HG03175 (cell line): ENCODE results near the gene LSMEM2.
"Not testable (repeated sequence)": the region's sequence is repeated elsewhere in the genome, so short reads cannot be mapped to it uniquely, and the experiment has no call there.

Experiments used
- ATAC-seq: cut with Tn5 transposase; IDR thresholded peaks from one replicate; pipeline ENCODE4 v1.9.1; 2021; ENCODE audit warnings: mild to moderate bottlenecking, moderate library complexity; ENCODE audit not compliant: unreplicated experiment

The LSMEM2 gene

DNA sequence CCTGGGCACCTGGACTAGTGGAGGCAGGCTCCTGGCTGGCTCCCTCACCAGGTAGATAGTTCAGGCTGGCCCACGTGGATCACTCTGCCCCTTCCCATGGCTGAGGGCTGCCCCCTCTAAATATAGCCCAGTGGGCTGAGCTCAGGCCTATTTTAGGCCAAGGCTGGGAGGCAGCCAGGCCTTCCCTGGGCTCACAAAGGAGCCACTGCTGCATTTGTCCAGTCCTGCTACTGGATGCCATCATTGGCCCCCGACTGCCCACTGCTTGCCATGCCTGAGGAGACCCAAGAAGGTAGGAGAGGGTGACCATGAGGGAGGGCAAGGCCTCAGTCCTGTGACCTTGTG, at the start of gene LSMEM2:
TSS of gene LSMEM2 (plus strand) at position 208 of the 345 bp plus-strand sequence. CDS start at position 235, 27 bp downstream.
- ATAC-seq, result no peak

- no peak for ATAC-seq
Observed at GRCh38 chr3:50229490-50229889, 49.4 kb upstream of the LSMEM2 start.

DNA sequence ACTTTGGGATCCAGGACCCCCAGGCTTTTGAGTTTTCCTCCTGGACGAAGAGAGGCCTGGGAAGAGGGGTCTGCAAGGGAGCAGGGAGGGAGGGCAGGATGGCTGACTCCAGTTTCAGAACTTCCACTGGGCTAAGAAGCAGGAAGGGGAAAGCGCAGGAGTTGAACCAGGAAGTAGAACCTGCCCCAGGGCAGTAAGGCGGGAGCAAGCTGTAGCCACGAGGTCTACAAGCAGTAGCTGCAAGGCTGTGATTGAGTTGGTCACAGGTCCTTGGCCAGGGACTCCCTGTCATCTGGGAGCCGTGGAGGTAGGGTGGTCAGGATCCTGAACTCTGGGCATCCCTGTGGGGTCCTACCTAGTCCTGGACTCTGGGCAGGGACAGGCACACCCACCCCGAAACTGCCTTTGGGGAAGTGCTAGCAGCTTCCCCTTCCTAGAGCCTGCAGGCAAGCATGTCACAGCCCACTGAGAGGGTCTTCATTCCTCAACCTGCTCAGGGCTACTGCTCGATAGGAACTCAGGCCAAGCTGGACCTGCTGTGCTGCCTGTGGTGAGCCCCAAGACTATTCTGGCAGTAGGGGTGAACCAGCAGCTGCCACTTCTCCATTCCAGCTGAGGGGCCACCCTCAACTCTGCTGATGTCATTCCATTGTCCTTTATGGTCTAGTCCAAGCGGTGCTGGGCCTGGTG, 48.6 kb upstream of the LSMEM2 start:
- ATAC-seq, result no peak

DNA sequence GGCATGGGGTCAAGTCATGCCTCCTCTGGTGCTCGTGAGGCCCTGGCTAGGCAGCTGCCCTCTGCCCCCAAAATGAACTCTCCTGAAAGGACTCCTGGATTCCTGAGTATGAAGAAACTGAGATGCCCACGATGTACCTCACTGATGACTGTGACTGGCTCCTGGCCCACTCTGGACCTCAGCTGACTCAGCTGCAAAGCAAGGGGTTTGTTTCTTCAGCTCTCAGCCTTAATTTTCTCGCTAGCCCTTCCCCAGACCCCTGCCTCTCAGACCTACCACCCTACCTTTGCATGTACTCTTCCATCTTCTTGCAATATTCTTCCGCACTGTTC, 48.1 kb upstream of the LSMEM2 start:
- no peak for ATAC-seq

DNA sequence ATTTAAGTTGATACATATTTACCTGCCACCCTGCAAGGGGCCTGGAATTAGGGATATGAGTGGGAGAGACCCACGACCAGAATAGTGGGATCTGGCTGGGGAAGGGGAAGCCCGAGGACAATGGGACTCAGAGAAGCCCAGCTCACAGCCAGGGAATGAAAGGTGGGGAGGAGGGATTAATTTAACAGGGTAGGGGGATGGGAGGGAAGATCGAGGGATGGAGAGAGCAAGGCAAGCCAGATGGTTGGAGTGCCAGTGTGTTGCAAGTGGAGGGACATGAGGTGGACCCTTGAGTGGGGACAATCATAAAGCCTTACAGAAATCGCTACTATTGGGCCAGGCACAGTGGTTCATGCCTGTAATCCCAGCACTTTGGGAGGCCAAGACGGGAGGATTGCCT, 47.3 kb upstream of the LSMEM2 start:
- no peak for ATAC-seq

DNA sequence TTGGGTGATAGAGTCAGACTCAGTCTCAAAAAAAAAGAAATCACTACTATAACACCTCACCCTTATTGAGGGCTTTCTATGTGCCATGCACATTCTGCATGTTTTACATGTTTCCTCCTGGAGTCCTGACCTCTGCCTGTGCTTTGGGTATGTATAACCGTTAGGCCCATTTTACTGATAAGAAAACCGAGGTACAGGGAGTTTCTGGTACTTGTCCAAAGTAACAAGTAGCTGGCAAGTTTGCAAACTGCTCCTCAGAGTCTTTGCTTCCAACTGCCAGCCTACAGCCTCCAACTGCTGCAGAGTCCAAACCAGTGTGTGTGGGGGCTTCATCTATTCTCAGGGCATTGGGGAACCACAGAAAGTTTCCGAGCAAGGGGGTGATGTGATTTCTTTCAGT, 46.6 kb upstream of the LSMEM2 start:
- no peak for ATAC-seq

- ATAC-seq, result no peak
Observed at GRCh38 chr3:50233176-50233575, 45.7 kb upstream of the LSMEM2 start.

DNA sequence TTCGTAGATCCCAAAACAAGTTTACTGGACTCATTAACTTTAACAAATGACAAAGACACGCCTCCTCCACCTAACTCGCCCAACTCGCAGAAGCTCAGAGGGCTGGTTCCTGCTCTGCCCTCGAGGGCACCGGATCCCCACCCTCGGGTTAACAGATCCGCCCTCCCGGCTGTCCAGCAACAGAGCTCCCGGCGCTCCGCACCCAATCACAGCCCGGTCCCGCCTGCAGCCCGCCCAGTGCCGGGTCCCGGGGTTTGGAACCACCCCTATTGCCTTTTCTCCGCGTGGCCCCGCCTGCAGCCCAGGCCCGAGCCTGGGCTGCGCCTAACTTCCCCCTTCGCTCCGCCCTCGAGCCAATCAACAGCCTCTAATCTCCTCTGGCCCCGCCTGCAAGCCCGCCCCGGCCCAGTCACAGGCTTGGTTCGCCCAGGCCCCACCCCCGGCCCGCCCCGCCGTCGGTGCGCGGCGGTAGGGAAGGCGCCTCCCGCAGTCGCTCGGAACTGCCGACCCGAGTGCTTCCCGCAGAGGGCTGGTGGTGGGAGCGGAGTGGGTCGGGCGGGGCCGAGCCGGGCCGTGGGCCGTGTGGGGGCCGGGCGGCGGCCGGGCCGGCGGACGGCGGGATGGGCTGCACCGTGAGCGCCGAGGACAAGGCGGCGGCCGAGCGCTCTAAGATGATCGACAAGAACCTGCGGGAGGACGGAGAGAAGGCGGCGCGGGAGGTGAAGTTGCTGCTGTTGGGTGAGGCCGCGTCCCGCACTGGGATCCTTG, 43.0 kb upstream of the LSMEM2 start, which contains the start of gene GNAI2:
TSS of gene GNAI2 (plus strand) at position 489 of the 768 bp plus-strand sequence. CDS start at position 621, 132 bp downstream.
- peak; percentile 93 for ATAC-seq

GRCh38 chr3:50236484-50237132, 42.3 kb upstream of the LSMEM2 start:
- ATAC-seq, result no peak

GRCh38 chr3:50237133-50237651, 41.7 kb upstream of the LSMEM2 start:
- no peak for ATAC-seq

GRCh38 chr3:50237754-50238548, 40.9 kb upstream of the LSMEM2 start:
- peak; percentile 29 for ATAC-seq

- no peak for ATAC-seq
Observed at GRCh38 chr3:50238549-50239026, 40.3 kb upstream of the LSMEM2 start.

- no peak for ATAC-seq
Observed at GRCh38 chr3:50239649-50240048, 39.2 kb upstream of the LSMEM2 start.

GRCh38 chr3:50241163-50241562, 37.7 kb upstream of the LSMEM2 start:
- no peak for ATAC-seq

- no peak for ATAC-seq
Observed at GRCh38 chr3:50241713-50242380, 37.0 kb upstream of the LSMEM2 start.

GRCh38 chr3:50242381-50242770, 36.5 kb upstream of the LSMEM2 start:
- no peak for ATAC-seq

GRCh38 chr3:50242851-50243542, 35.9 kb upstream of the LSMEM2 start:
- ATAC-seq, result no peak

GRCh38 chr3:50243543-50243895, 35.4 kb upstream of the LSMEM2 start:
- no peak for ATAC-seq

DNA sequence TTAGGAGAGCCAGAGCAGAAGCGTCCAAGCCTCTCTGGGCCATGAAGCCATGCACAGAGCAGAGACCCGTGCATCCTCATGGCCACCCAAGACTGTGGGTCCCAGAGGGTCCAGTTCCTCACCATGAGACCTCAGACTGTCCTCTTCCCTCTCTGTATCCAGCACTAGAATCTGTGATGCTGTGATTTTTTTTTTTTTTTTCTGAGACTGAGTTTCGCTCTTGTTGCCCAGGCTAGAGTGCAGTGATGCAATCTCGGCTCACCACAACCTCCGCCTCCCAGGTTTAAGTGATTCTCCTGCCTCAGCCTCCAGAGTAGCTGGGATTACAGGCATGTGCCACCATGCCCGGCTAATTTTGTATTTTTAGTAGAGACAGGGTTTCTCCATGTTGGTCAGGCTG, 34.1 kb upstream of the LSMEM2 start:
- ATAC-seq, result not testable (repeated sequence)

GRCh38 chr3:50245251-50245745, 33.6 kb upstream of the LSMEM2 start:
- ATAC-seq, result no peak
